ENCODE measurements around the gene SURF2.
"Not testable (repeated sequence)": the region's sequence is repeated elsewhere in the genome, so short reads cannot be mapped to it uniquely, and the experiment has no call there.

SURF2 gene

DNA sequence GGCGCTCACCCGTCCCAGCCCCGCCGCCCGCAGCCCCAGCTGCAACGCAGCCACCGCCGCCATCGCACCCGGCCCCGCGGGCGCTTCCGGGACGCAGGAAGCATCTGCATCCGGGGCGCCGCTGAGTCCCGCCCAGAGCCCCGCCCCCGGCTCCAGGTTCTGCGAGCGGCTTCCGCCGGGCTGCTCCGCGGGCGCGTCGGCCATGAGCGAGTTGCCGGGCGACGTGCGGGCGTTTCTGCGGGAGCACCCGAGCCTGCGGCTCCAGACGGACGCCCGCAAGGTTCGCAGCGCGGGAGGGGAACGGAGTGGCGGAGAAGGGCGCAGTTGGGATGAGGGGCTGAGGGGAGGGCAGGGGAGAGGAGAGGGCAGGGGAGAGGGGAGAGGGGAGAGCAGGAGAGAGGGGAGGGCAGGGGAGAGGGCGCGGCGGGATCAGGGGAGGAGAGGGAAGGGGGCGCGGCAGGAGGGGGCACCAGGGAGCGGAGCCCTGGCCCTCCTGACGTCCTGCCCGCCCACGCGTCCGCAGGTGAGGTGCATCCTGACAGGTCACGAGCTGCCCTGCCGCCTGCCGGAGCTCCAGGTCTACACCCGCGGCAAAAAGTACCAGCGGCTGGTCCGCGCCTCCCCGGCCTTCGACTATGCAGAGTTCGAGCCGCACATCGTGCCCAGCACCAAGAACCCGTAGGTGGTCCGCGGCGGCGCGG is at the start of gene SURF2, which contains the start of gene SURF1:
Gene SURF2, plus strand, starts transcription at position 160 of the 701 bp plus-strand sequence. Its CDS starts 43 bp downstream, at position 203.
Gene SURF1, minus strand, starts transcription at position 97 of the 701 bp plus-strand sequence. Its CDS starts 34 bp downstream, at position 63.
- DNase-seq: peak; percentile 87

- DNase-seq: no peak
Measured at GRCh38 chr9:133307301-133307700, 49.0 kb upstream of the SURF2 start.

- DNase-seq: no peak
Measured at GRCh38 chr9:133309608-133310007, 46.7 kb upstream of the SURF2 start.

DNA sequence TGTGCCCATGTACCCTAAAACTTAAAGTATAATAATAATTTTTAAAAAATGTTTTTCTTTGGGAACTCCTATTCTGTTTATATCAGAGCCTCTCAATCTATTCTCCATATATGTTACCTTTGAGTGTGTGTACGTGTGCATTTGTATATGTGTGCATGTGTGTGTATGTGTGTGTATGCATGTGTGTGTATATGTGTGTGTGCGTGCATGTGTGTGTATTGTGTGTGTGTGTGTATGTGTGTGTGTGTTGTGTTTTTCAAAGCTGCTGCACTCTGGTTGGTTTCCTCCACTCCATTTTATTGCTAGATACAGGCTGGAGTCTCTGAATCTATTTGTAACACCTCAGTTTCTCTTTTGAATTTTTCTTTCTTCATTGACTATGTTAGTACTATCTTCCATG is 40.4 kb upstream of the SURF2 start:
- DNase-seq: no peak

- DNase-seq: not testable (repeated sequence)
Measured at GRCh38 chr9:133317551-133317950, 38.8 kb upstream of the SURF2 start.

DNA sequence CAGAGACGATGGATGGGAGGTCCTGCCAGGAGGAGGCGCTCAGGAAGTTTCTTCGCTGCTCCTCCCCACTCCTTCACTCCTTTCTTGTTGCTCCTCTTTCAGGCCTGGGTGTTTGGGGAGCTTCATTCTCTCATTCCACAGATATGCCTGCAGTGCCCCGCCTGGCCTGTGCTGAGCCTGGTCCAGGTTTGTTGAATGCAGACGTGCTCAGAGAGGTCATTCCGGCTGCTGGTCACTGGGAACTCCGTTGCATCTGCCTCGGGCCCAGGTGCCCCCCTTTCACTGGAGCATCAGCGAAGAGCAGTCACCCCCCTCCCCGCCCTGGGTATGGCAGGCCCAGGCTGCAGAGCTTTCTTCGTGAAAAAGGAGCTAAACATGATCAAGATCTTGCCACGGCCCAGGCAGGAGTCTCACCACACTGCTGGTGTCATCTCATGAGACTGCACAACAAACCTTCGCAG is 35.9 kb upstream of the SURF2 start:
- DNase-seq: no peak

GRCh38 chr9:133321411-133321935 is 34.9 kb upstream of the SURF2 start:
- no peak for DNase-seq

GRCh38 chr9:133322701-133323100 is 33.6 kb upstream of the SURF2 start:
- DNase-seq: no peak

DNA sequence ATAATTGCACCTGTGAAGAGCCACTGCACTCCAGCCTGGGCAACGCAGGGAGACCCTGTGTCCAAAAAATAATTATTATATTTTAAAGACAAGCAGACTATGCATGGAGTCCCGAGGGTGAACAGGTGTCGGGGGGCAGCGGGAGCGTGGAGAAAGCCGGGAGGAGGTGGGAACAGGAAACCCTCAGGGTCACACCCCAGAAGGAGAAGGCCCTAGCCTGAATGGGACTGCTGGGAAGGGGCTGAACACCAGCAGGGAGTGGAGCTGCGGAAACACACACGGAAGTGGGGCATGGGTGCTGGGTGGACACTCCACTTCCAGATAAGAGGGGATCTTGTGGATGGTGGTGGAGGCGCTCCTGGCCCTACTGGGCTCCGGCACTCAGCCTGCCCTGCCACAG is 33.1 kb upstream of the SURF2 start:
- DNase-seq: no peak

- no peak for DNase-seq
Measured at GRCh38 chr9:133323991-133324703, 32.2 kb upstream of the SURF2 start.

GRCh38 chr9:133327021-133327420 is 29.3 kb upstream of the SURF2 start:
- not testable (repeated sequence) for DNase-seq

GRCh38 chr9:133327834-133328484 is 28.4 kb upstream of the SURF2 start:
- DNase-seq: no peak

DNA sequence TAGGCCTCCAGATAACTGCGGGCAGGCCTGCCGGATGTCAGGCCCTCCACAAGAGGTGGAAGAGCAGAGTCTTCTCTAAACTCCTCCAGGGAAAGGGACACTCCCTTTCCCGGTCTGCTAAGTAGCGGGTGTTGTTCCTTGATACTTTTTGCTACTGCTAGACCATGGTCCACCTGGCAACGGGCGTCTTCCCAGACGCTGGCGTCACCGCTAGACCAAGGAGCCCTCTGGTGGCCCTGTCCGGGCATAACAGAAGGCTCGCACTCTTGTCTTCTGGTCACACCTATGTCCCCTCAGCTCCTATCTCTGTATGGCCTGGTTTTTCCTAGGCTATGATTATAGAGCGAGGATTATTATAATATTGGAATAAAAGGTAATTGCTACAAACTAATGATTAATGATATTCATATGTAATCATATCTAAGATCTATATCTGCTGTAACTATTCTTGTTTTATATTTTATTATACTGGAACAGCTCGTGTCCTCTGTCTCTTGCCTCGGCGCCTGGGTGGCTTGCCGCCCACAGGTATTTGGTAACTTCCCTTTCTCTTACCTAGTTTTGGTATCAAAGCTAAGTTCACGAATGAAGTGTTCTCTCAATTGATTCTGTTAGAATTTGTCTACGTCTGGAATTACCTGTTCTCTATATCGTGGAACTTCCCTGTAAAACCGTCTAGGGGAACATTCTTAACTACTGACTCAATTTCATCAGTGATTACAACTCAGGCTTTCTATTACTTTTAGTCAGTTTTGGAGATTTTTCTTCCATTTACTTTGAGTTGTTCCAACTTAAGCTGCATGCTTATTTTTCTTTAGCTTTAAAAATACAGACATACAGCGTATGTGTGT is 26.8 kb upstream of the SURF2 start:
- not testable (repeated sequence) for DNase-seq

- DNase-seq: no peak
Measured at GRCh38 chr9:133331221-133331620, 25.1 kb upstream of the SURF2 start.

GRCh38 chr9:133331641-133332380 is 24.5 kb upstream of the SURF2 start:
- no peak for DNase-seq

- no peak for DNase-seq
Measured at GRCh38 chr9:133332381-133332730, 24.0 kb upstream of the SURF2 start.

DNA sequence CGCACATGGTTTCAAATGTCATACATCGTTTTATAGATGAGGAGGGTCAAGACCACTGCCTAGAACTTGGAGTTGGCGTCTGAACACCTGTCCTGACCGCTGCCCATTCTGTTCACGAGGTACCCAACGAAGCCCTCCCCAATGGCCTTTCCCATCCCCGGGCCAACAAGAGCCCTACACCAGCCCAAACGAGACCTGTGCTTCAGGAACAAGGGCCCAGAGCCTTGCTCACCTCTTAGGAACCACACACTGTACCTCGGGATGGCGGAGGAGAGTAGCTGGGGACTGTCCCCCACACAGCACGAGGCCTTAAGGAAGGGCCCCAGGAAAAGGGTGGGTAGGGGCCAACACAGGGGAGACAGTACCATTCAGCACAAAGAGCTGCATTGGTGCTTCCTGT is 23.3 kb upstream of the SURF2 start:
- DNase-seq: no peak

DNA sequence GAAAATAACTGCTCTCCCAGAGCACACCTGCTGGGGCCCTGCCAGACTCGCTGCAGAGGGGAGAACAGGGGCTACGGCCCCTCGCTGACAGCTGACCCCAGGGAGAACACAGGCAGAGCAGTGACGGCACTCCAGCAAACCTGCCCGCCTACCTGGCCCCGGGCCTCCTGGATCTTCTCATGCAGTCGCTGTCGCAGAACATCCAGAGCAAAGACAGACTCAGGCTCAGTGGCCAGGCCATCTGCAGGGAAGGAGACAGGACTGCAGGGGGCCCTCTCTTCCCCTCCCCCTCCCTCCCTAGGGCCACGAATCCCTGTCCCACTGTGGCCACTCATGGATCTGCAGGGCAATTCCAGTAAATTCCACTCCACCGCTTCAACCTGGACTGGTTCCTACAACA is 22.8 kb upstream of the SURF2 start:
- DNase-seq: no peak

- DNase-seq: no peak
Measured at GRCh38 chr9:133334161-133334560, 22.2 kb upstream of the SURF2 start.

- not testable (repeated sequence) for DNase-seq
Measured at GRCh38 chr9:133334888-133335287, 21.5 kb upstream of the SURF2 start.

DNA sequence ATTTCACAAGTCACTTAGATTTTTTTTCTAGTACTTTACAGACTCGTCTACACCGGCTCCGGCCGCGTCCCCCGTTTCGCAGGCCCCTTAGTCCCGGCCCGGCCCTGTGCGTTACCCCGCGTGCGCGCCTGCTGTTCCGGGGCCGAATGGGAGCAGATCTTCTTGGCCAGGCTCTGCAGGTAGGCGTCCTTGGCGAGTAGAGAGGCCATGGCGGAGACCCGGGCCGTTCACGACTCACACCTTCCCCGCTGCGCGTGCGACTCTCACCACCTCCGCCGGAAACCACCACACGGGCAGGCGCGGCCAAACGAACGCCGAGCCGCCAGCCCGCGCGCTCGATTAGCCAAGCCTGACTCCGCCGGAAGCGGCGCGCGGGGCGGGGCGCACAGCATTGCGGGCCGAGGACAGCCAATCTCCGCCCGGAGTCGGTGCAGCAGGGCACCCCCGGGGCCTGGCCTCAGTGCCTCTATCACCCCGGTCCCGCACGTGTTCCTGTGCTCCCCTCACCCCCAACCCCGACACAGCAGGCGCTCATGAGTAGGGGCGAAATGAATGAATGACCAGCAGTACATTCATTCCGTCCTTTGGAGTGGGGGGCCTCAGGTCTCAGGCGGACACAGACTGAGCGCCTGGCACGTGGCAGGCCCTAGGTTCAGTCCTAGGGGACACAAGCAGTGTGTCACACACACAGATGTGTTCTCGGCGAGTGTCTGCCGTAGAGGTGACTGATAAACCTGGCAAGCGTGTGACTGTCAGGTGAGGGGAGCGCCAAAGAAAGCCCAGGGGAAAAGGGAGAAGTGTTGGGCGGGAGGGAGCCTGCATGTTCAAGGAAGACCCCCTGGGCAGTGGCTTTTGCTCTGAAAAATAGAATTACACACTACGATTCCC is 20.2 kb upstream of the SURF2 start, which contains the start of gene SURF6:
Gene SURF6, minus strand, starts transcription at position 265 of the 888 bp plus-strand sequence. Its CDS starts 56 bp downstream, at position 209.
- DNase-seq: peak; percentile 91
